ENCODE results near the gene CDCA8. TPM values are rescaled to one million over a fixed set of nuclear protein-coding genes. Genes with fewer than 3 reads are reported as not detected.

CDCA8 gene
- total and polyA plus RNA-seq, 2 of the 4 experiments (the other 2 are of a cell fraction), result 5.9 to 25.7 TPM

DNA sequence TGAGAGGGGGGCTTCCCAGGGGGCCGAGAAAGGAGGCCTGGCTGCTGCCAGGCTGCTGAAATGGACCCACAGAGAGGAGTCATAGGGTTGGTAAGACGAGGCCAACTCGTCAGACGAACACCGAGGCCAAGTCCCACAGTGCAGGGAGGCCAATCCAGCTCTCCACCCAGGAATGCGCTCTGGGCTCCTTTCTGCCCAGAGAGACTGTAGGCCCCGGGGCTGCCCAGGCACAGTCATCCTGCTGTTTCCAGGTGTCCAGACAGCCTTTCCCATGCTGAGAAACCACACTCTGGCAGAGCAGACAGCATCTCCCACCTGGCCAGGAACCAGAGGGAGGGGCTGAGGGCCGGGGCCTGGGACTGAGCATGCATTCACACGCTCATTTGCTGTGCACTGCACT lies 30.9 kb upstream of the CDCA8 start:
- Histone ChIP-seq H2AK9ac (replicated peaks; ENCODE audit: low read depth, low read length, poor library complexity) (no peak overlapping the region), H3K4me1 (ENCODE audit: control insufficient read depth, insufficient read depth, low read length) (no peaks in the 10 kb centered on the region), H3K9ac (ENCODE audit: low read depth, low read length) (no peak overlapping the region), H3K9me1 (ENCODE audit: insufficient read depth, low read length) (no peaks in the 10 kb centered on the region), H4K5ac (ENCODE audit: low read depth, low read length) (no peak overlapping the region), H3K36me3 (ENCODE audit: control insufficient read depth, insufficient read depth, low read length) (no peaks in the 10 kb centered on the region), H3K27me3 (ENCODE audit: control insufficient read depth, insufficient read depth, low read length) (peaks cover 40% of the 10 kb centered on the region), H3K4me3 (ENCODE audit: insufficient read depth, low read depth, low read length) (no peak overlapping the region), H2BK15ac (ENCODE audit: low read depth, low read length) (no peak overlapping the region), H3K4me2 (ENCODE audit: low read depth, low read length) (no peak overlapping the region), H2BK5ac (ENCODE audit: low read depth, low read length, poor library complexity, severe bottlenecking) (no peak overlapping the region), H3K56ac (ENCODE audit: extremely low read depth, insufficient read depth, low read length) (no peak overlapping the region), H3K23ac (ENCODE audit: low read depth, low read length) (no peak overlapping the region), H3K14ac (replicated peaks; ENCODE audit: low read depth, low read length) (no peak overlapping the region), H3K27ac (ENCODE audit: insufficient read depth, low read length) (no peak overlapping the region), H3K79me1 (ENCODE audit: low read depth in 1 of 2, low read length in 2 of 2) (no peaks in the 10 kb centered on the region), H2AFZ (replicated peaks; ENCODE audit: low read length, poor library complexity) (no peak overlapping the region), H4K20me1 (ENCODE audit: insufficient read depth, low read length) (no peaks in the 10 kb centered on the region), H2AK5ac (ENCODE audit: low read depth, low read length) (no peak overlapping the region), H3K18ac (ENCODE audit: low read depth, low read length) (no peak overlapping the region), H4K91ac (ENCODE audit: insufficient read depth, low read depth, low read length) (no peak overlapping the region), H2BK20ac (ENCODE audit: low read depth, low read length) (no peak overlapping the region), H3K9me3 (ENCODE audit: control insufficient read depth, insufficient read depth, low read length) (no peaks in the 10 kb centered on the region), H3K4ac (ENCODE audit: low read depth, low read length) (no peak overlapping the region), H2BK120ac (ENCODE audit: low read depth, low read length) (no peak overlapping the region), H4K8ac (ENCODE audit: low read depth in 2 of 2, low read length in 2 of 2) (no peak overlapping the region)
- no TSS peak for BruUV-seq (replicated peaks)
- dilution Hi-C loops (cut with HindIII; ENCODE audit: low sequenced_read_pairs, unreplicated experiment) (no loop called here), intact Hi-C loops (cut with micrococcal nuclease) (no loop called here), in situ Hi-C loops (cut with MboI; ENCODE audit: low sequenced_read_pairs) (no loop called here)
- DNase-seq (peak; percentile 7), ATAC-seq (ENCODE audit: low read depth) (peak; percentile 34; the same call in 1 of the 2 replicates)
- WGBS, 2 experiments (ENCODE audit: extremely low coverage in 2 of 2, insufficient read length in 1 of 2), result no CpG with 5 or more reads among the region's 9 CpGs
- TF ChIP-seq MAZ (IDR thresholded peaks at IDR 0.05; ENCODE audit: borderline replicate concordance, low read depth, low read length), result no peak
- no peak for TF ChIP-seq RAD21 (IDR thresholded peaks at IDR 0.05; ENCODE audit: low read length)
- TF ChIP-seq FOS (IDR thresholded peaks at IDR 0.05; ENCODE audit: low read depth, low read length), result no peak
- ChIA-PET CTCF (interaction anchor here (1.5 kb wide), 1 partner anchor 21 kb away, joined by 4 read pairs; no protein-coding TSS in a partner anchor), POLR2A (ENCODE audit: unreplicated experiment) (no interaction called here)

Data from IMR-90 (cell line).